Lung (tissue), 12 donors: Measurements from ENCODE around the gene PTPRJ. TPM values are rescaled to one million over a fixed set of nuclear protein-coding genes. Genes with fewer than 3 reads are reported as not detected.
"Not testable (repeated sequence)": the region's sequence is repeated elsewhere in the genome, so short reads cannot be mapped to it uniquely, and the experiment has no call there.

ENCODE experiments used
- ATAC-seq: fragments of 200-7000 bp; cut with Tn5 transposase; one replicate; pipeline ENCODE4 v1.9.1; 2020; ENCODE audit warnings: moderate number of reproducible peaks; ENCODE audit not compliant: insufficient read depth, low FRiP score
- DNase-seq, 3 donors: peaks; one replicate each; pipeline ENCODE4 v3.0.0-alpha.2; 2013 to 2017
- H3K27ac ChIP-seq, 2 donors: one replicate each; pipeline ENCODE4 v1.5.1; 2013; ENCODE audit warnings: mild to moderate bottlenecking in 2 of 2, moderate library complexity in 2 of 2, control low read depth in 1 of 2, inconsistent platforms in 1 of 2, low read depth in 1 of 2, low read length in 1 of 2
- H3K27me3 ChIP-seq, 3 donors: one replicate each; pipeline ENCODE4 v1.5.1; 2013; ENCODE audit warnings: low read length in 2 of 3; ENCODE audit not compliant: control insufficient read depth in 3 of 3, insufficient read depth in 3 of 3
- H3K36me3 ChIP-seq, 4 donors: one replicate each; pipeline ENCODE4 v1.5.1; 2013; ENCODE audit warnings: low read length in 4 of 4, mild to moderate bottlenecking in 1 of 4, moderate library complexity in 1 of 4; ENCODE audit not compliant: control insufficient read depth in 4 of 4, insufficient read depth in 4 of 4
- H3K4me1 ChIP-seq, 5 donors: one replicate each; pipeline ENCODE4 v1.5.1; 2013; ENCODE audit warnings: low read length in 5 of 5, mild to moderate bottlenecking in 2 of 5, moderate library complexity in 1 of 5; ENCODE audit not compliant: control insufficient read depth in 5 of 5, insufficient read depth in 5 of 5
- H3K4me3 ChIP-seq: one replicate; pipeline ENCODE4 v1.5.1; 2013; ENCODE audit warnings: mild to moderate bottlenecking, control low read depth, moderate library complexity
- H3K9ac ChIP-seq, 2 donors: one replicate each; pipeline ENCODE4 v1.5.1; 2013; ENCODE audit warnings: low read length in 2 of 2, control low read depth in 1 of 2; ENCODE audit not compliant: insufficient read depth in 1 of 2
- H3K9me3 ChIP-seq, 4 donors: one replicate each; pipeline ENCODE4 v1.5.1; 2013; ENCODE audit warnings: low read length in 3 of 4, mild to moderate bottlenecking in 1 of 4, moderate library complexity in 1 of 4; ENCODE audit not compliant: control insufficient read depth in 4 of 4, insufficient read depth in 3 of 4
- CTCF ChIP-seq: IDR thresholded peaks from 2 replicates; pipeline ENCODE4 v1.5.1; 2012; ENCODE audit warnings: mild to moderate bottlenecking; ENCODE audit errors: control extremely low read depth, extremely low read depth
- WGBS, 2 donors: extraction: QIAGEN DNeasy Blood & Tissue Kit; methylation state at CpG; one replicate each; pipeline ENCODE4 v1.1.7; 2013; 5-methylcytosine and 5-hydroxymethylcytosine counted together
- polyA plus RNA-seq, 2 donors: library from polyadenylated mRNA; stranded (reverse); fragments of 200-250 nt; gene quantifications; one replicate each; pipeline ENCODE4 v1.2.1, GENCODE V29; 2013
- total RNA-seq, 2 donors: library from RNA; depleted of rRNA in 1 of 2; stranded (reverse); fragments of >200 nt in 1 of 2; gene quantifications; one replicate each; pipeline ENCODE4 v1.2.1, GENCODE V29; 2014 to 2021
- donor health status: control.
- donor health status: control.
- donor health status: Bipolar disorder and iron deficiency.
- donor health status: healthy.
- donor health status: DM: yes; HTN: yes; CAD: no.

The PTPRJ gene
- total and polyA plus RNA-seq, 4 donors = 3.9 to 51.4 (median 32.0) TPM

- Histone ChIP-seq H3K9me3 (no peaks in the 10 kb centered on the region), H3K27ac (peak overlapping the region in 1 of 2 donors; percentile 61), H3K27me3 (no peaks in the 10 kb centered on the region), H3K36me3 (no peaks in the 10 kb centered on the region), H3K4me1 (no peaks in the 10 kb centered on the region), H3K4me3 (no peak overlapping the region), H3K9ac (no peak overlapping the region)
- ATAC-seq = no peak
- TF ChIP-seq CTCF = no peak
- DNase-seq = no peak
- 78 to 81% methylated on average over 4 of the region's 4 CpGs for WGBS, 2 donors
Observed at GRCh38 chr11:48182860-48183526, 202.6 kb downstream of the PTPRJ start.

GRCh38 chr11:48184452-48184851, 204.1 kb downstream of the PTPRJ start:
- ATAC-seq = no peak
- no peak for TF ChIP-seq CTCF
- Histone ChIP-seq H3K4me3 (no peak overlapping the region), H3K36me3 (no peaks in the 10 kb centered on the region), H3K9ac (no peak overlapping the region), H3K9me3 (no peaks in the 10 kb centered on the region), H3K27me3 (no peaks in the 10 kb centered on the region), H3K27ac (no peak overlapping the region), H3K4me1 (no peaks in the 10 kb centered on the region)
- no peak for DNase-seq

GRCh38 chr11:48190906-48191654, 210.7 kb downstream of the PTPRJ start:
- not testable (repeated sequence) for DNase-seq, H3K9me3 ChIP-seq, H3K36me3 ChIP-seq, H3K4me3 ChIP-seq, ATAC-seq, H3K4me1 ChIP-seq, H3K27me3 ChIP-seq, H3K27ac ChIP-seq, H3K9ac ChIP-seq
- 62 to 69% methylated on average over 10 of the region's 10 CpGs for WGBS, 2 donors

GRCh38 chr11:48193876-48194275, 213.5 kb downstream of the PTPRJ start:
- no peaks in the 10 kb centered on the region for H3K4me1 ChIP-seq
- TF ChIP-seq CTCF = no peak
- 62 to 76% methylated on average over 2 of the region's 2 CpGs for WGBS, 2 donors
- H3K36me3 ChIP-seq = no peaks in the 10 kb centered on the region
- DNase-seq (no peak), ATAC-seq (no peak)
- peaks cover 0 to 14% (median 8%) of the 10 kb centered on the region in 4 donors for H3K9me3 ChIP-seq
- H3K27me3 ChIP-seq = no peaks in the 10 kb centered on the region
- H3K9ac ChIP-seq = no peak overlapping the region
- no peak overlapping the region for H3K4me3 ChIP-seq
- no peak overlapping the region for H3K27ac ChIP-seq
